Keratinocyte (primary cell): ENCODE measurements around the gene PSMB10. TPM values are rescaled to one million over a fixed set of nuclear protein-coding genes. Genes with fewer than 3 reads are reported as not detected.

Experiments
- DNase-seq: peaks from one replicate; pipeline ENCODE4 v3.0.0-alpha.2; 2011; ENCODE audit warnings: low read depth, missing footprints, low spot score
- FAIRE-seq: peaks from 2 replicates; lab custom pipeline; 2011; peaks lifted over from hg19 to GRCh38; lab: Jason Lieb, UNC
- H2AFZ ChIP-seq: 2 replicates; pipeline ENCODE4 v1.6.0; 2012; ENCODE audit warnings: low read length, control low read depth, inconsistent platforms; ENCODE audit not compliant: control insufficient read depth
- H3K27ac ChIP-seq: 2 replicates; pipeline ENCODE4 v1.5.1; 2011; ENCODE audit warnings: low read length; ENCODE audit not compliant: control insufficient read depth, insufficient read depth
- H3K27me3 ChIP-seq: 3 replicates; pipeline ENCODE4 v1.6.0; 2011; ENCODE audit warnings: low read length; ENCODE audit not compliant: control insufficient read depth, insufficient read depth; ENCODE audit errors: extremely low read depth
- H3K36me3 ChIP-seq, 2 experiments: 2 replicates in 1 of 2; 3 replicates in 1 of 2; pipeline ENCODE4 v1.5.1; 2011; ENCODE audit warnings: low read length in 2 of 2, mild to moderate bottlenecking in 1 of 2; ENCODE audit not compliant: control insufficient read depth in 2 of 2, insufficient read depth in 2 of 2; ENCODE audit errors: extremely low read depth in 1 of 2
- H3K4me1 ChIP-seq: 3 replicates; pipeline ENCODE4 v1.5.1; 2011; ENCODE audit warnings: low read length; ENCODE audit not compliant: control insufficient read depth, insufficient read depth; ENCODE audit errors: extremely low read depth
- H3K4me2 ChIP-seq: 3 replicates; pipeline ENCODE4 v1.6.0; 2011; ENCODE audit warnings: low read depth, low read length; ENCODE audit not compliant: control insufficient read depth, insufficient read depth; ENCODE audit errors: extremely low read depth
- H3K4me3 ChIP-seq, 3 experiments: fragments of 200-600 bp in 1 of 3; sonication (generic) in 1 of 3; 2 replicates in 2 of 3; 3 replicates in 1 of 3; pipeline ENCODE4 v1.5.1; 2011 to 2016; ENCODE audit warnings: low read length in 3 of 3, mild to moderate bottlenecking in 3 of 3, control low read depth in 2 of 3, inconsistent platforms in 1 of 3, low read depth in 1 of 3, mixed read lengths in 1 of 3, mixed run types in 1 of 3, moderate library complexity in 1 of 3; ENCODE audit not compliant: control insufficient read depth in 2 of 3, insufficient read depth in 2 of 3; ENCODE audit errors: extremely low read depth in 1 of 3
- H3K79me2 ChIP-seq: 2 replicates; pipeline ENCODE4 v1.6.0; 2012; ENCODE audit warnings: low read length; ENCODE audit not compliant: control insufficient read depth, insufficient read depth
- H3K9ac ChIP-seq: 3 replicates; pipeline ENCODE4 v1.6.0; 2011; ENCODE audit warnings: low read length; ENCODE audit not compliant: control insufficient read depth, insufficient read depth; ENCODE audit errors: extremely low read depth
- H3K9me1 ChIP-seq: 3 replicates; pipeline ENCODE4 v1.6.0; 2011; ENCODE audit warnings: low read length; ENCODE audit not compliant: control insufficient read depth, insufficient read depth; ENCODE audit errors: extremely low read depth
- H3K9me3 ChIP-seq: 2 replicates; pipeline ENCODE4 v1.5.1; 2012; ENCODE audit warnings: low read depth, low read length; ENCODE audit not compliant: control insufficient read depth
- H4K20me1 ChIP-seq: 3 replicates; pipeline ENCODE4 v1.6.0; 2011; ENCODE audit warnings: low read length; ENCODE audit not compliant: control insufficient read depth, insufficient read depth; ENCODE audit errors: extremely low read depth
- EZH2 ChIP-seq: IDR thresholded peaks from one replicate; pipeline ENCODE4 v1.6.1; 2012; ENCODE audit warnings: inconsistent platforms, mild to moderate bottlenecking, low read length, moderate library complexity
- dilution Hi-C: fragments of 300-500 bp; cut with MboI; formaldehyde crosslinking; loops from one replicate; pipeline ENCODE4 v1.7.0; 2020; ENCODE audit warnings: low sequenced_read_pairs; ENCODE audit not compliant: extremely low pct_ligation_motif_present
- polyA plus RNA-seq, 5 experiments: library from polyadenylated mRNA; depleted of rRNA in 3 of 5; stranded (reverse) in 3 of 5; stranded (forward) in 1 of 5; unstranded in 1 of 5; fragments of >200 nt; gene quantifications; 1 replicate in 1 of 5; 2 replicates in 3 of 5; 3 replicates in 1 of 5; pipeline versions ENCODE4 v1.2.1 to v1.2.3, GENCODE V29; 2011 to 2012; ENCODE audit warnings: missing spikeins in 2 of 5, low read depth in 1 of 5, low replicate concordance in 1 of 5
- TF ChIP-seq, protein P1 (sequence below), 3 experiments: IDR thresholded peaks in 1 of 3; conservative IDR thresholded peaks in 1 of 3; optimal IDR thresholded peaks in 1 of 3; 2 replicates in 2 of 3; 3 replicates in 1 of 3; pipeline versions ENCODE3 to v1.5.1; 2011; ENCODE audit warnings: low read length in 3 of 3, mild to moderate bottlenecking in 3 of 3, moderate library complexity in 2 of 3, control low read depth in 1 of 3, inconsistent platforms in 1 of 3; ENCODE audit not compliant: insufficient read depth in 2 of 3; ENCODE audit errors: extremely low read depth in 1 of 3

PSMB10 gene
- polyA plus RNA-seq, 1 donor (not counting 4 experiments of a cell fraction or from before 2014, with no cell fraction given) = 11.1 TPM

DNA sequence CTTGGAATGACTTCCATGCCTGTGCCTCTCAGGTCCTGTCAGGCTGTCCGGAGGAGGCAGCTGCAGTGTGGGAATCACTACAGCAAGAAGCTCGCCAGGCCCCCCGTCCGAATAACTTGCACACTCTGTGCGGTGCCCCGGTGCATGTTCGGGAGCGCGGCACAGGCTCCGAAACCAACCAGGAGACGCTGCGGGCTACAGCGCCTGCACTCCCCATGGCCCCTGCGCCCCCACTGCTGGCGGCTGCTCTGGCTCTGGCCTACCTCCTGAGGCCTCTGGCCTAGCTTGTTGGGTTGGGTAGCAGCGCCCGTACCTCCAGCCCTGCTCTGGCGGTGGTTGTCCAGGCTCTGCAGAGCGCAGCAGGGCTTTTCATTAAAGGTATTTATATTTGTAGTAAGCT, 50.7 kb downstream of the PSMB10 start:
- H3K9ac ChIP-seq = no peak overlapping the region
- H3K4me2 ChIP-seq = no peak overlapping the region
- H3K36me3 ChIP-seq = peaks cover 27 to 28% of the 10 kb centered on the region in 2 experiments
- FAIRE-seq = no peak
- H2AFZ ChIP-seq = no peak overlapping the region
- dilution Hi-C loops = no loop called here
- no peak for TF ChIP-seq EZH2
- TF ChIP-seq, protein P1, sequence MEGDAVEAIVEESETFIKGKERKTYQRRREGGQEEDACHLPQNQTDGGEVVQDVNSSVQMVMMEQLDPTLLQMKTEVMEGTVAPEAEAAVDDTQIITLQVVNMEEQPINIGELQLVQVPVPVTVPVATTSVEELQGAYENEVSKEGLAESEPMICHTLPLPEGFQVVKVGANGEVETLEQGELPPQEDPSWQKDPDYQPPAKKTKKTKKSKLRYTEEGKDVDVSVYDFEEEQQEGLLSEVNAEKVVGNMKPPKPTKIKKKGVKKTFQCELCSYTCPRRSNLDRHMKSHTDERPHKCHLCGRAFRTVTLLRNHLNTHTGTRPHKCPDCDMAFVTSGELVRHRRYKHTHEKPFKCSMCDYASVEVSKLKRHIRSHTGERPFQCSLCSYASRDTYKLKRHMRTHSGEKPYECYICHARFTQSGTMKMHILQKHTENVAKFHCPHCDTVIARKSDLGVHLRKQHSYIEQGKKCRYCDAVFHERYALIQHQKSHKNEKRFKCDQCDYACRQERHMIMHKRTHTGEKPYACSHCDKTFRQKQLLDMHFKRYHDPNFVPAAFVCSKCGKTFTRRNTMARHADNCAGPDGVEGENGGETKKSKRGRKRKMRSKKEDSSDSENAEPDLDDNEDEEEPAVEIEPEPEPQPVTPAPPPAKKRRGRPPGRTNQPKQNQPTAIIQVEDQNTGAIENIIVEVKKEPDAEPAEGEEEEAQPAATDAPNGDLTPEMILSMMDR (optimal IDR thresholded peaks at IDR 0.05 in 1 of 3, IDR thresholded peaks at IDR 0.05 in 1 of 3, conservative IDR thresholded peaks at IDR 0.05 in 1 of 3; ENCODE audit: extremely low read depth in 1 of 3, insufficient read depth in 2 of 3, low read length in 3 of 3) = no peak
- H3K27ac ChIP-seq = no peak overlapping the region
- no peaks in the 10 kb centered on the region for H3K79me2 ChIP-seq
- H3K9me1 ChIP-seq = no peaks in the 10 kb centered on the region
- no peaks in the 10 kb centered on the region for H3K9me3 ChIP-seq
- peaks cover 4% of the 10 kb centered on the region for H3K4me1 ChIP-seq
- H4K20me1 ChIP-seq = peaks cover 15% of the 10 kb centered on the region
- H3K27me3 ChIP-seq = no peaks in the 10 kb centered on the region
- H3K4me3 ChIP-seq = no peak overlapping the region
- DNase-seq = no peak

DNA sequence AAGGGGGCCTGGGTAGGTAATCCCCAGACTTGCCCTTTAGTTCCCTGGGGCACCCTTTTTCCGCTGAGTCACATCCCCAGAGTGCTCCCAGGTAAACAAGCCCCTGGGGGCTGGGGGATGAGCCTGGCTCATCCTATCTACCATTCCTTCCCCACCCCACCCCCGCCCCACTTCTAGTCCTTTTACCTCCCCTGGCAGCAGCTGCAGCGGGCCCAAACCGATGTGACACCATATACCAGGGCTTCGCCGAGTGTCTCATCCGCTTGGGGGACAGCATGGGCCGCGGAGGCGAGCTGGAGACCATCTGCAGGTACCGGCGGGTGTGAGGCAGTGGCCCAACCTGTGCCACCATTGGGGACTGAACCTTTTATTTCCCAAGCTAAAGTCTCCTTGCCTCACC, 51.1 kb downstream of the PSMB10 start:
- no peak overlapping the region for H3K9ac ChIP-seq
- no peaks in the 10 kb centered on the region for H3K79me2 ChIP-seq
- no peak overlapping the region for H2AFZ ChIP-seq
- peaks cover 15% of the 10 kb centered on the region for H4K20me1 ChIP-seq
- no peaks in the 10 kb centered on the region for H3K27me3 ChIP-seq
- no peaks in the 10 kb centered on the region for H3K9me1 ChIP-seq
- no peak overlapping the region for H3K4me3 ChIP-seq
- peaks cover 30 to 31% of the 10 kb centered on the region in 2 experiments for H3K36me3 ChIP-seq
- H3K9me3 ChIP-seq = no peaks in the 10 kb centered on the region
- dilution Hi-C loops = no loop called here
- H3K4me2 ChIP-seq = no peak overlapping the region
- no peak overlapping the region for H3K27ac ChIP-seq
- FAIRE-seq (no peak), DNase-seq (no peak)
- no peak for TF ChIP-seq EZH2
- TF ChIP-seq, protein P1 (optimal IDR thresholded peaks at IDR 0.05 in 1 of 3, IDR thresholded peaks at IDR 0.05 in 1 of 3, conservative IDR thresholded peaks at IDR 0.05 in 1 of 3; ENCODE audit: extremely low read depth in 1 of 3, insufficient read depth in 2 of 3, low read length in 3 of 3) = no peak
- peaks cover 4% of the 10 kb centered on the region for H3K4me1 ChIP-seq
